ENCODE results near the gene PMAIP1.

PMAIP1 gene

DNA sequence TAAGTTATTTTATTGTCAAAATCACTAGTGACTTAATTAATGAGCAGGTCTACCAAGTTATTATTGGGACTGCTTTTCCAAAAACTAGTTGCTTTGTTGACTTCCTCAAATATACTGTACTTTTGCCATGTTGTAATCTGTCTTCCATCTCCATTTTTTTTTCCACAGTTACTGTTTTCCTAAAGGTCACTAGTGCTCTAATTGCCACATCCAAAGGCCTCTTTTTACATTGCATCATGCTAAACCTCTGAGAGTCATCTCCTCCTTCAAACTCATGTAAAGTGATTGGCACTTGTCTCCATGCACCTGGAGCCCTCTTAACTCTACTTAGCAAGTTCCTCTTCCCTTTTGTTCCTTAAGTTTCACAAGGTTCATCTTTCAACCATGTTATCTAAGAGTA lies 11.8 kb downstream of the PMAIP1 start:
- no peak for DNase-seq (ENCODE audit: low read depth in 2 of 3, low spot score in 2 of 3)

DNA sequence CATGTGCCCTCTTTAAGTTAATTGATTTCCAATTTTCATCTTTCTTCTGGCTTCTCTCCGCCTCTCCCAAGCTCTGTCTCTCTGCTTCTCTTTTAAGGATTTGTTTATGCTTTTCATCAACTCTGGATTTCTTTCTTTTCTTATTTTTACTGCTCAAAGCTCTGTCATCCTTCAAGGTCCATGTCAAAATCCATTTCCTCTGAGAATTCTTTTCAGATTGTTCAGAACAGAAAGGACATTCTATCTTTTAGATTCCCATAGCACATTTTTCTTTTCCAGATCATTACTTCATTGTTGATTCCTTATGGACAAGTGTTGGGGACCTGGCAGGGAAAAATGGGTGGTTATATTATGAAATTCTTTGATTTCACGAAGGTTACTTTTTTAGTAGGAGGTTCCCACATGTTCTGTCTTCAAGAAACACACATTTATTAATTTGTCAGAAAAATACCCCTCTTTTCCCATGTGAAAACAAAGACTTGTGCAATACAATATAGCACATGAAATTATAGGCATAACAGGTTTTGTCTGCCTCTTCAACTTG lies 12.3 kb downstream of the PMAIP1 start:
- DNase-seq (ENCODE audit: low read depth in 2 of 3, low spot score in 2 of 3) = no peak

GRCh38 chr18:59915606-59916005 lies 15.8 kb downstream of the PMAIP1 start:
- DNase-seq (ENCODE audit: low read depth in 2 of 3, low spot score in 2 of 3) = no peak

- no peak for DNase-seq (ENCODE audit: low read depth in 2 of 3, low spot score in 2 of 3)
These were observed 16.9 kb downstream of the PMAIP1 start for GRCh38 chr18:59916746-59917145.

DNA sequence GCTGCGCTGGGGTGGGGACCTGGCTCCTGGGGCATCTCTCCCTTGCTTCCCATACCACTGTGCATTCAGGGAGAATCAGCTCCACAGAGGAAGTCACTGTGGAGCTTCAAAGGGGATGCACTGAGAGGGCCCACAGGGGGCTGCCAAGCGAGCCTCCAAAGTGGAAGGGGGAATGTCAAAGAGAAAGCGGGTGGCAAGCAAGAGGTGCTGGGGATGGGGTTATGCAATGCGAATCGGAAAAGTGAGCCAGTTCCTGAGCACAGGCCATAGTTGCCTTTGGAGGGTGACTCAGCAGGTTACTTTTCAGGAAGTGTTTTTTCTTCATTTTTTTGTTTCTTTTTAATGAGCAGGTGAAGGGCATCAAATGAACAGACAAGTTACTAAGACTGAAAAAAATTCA lies 17.6 kb downstream of the PMAIP1 start:
- DNase-seq (ENCODE audit: low read depth in 2 of 3, low spot score in 2 of 3) = no peak

DNA sequence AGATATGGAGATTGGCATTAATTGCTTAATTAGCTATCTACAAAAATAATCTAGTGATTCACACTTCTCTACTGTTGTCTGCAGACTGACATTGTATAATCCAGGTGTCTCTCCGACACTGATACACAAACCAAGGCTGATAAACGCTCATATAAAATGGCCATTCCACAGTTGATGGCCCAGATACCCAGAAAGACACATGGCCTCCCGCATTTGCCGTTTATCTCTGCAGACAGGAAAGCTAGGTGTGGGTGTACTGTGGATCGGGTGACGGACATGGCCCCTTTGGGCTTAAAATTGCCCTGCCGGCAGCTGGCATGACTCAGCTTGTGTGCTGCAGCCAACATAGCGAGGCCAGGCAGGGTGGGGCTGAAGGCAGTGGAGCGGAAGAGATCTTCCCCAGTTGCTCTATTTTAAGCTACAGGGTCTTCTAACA lies 18.5 kb downstream of the PMAIP1 start:
- DNase-seq (ENCODE audit: low read depth in 2 of 3, low spot score in 2 of 3) = no peak

- DNase-seq (ENCODE audit: low read depth in 2 of 3, low spot score in 2 of 3) = no peak
These were observed 19.2 kb downstream of the PMAIP1 start for GRCh38 chr18:59918997-59919396.

GRCh38 chr18:59921384-59921891 lies 21.6 kb downstream of the PMAIP1 start:
- DNase-seq (ENCODE audit: low read depth in 2 of 3, low spot score in 2 of 3) = no peak

- no peak for DNase-seq (ENCODE audit: low read depth in 2 of 3, low spot score in 2 of 3)
These were observed 23.9 kb downstream of the PMAIP1 start for GRCh38 chr18:59923539-59924196.

GRCh38 chr18:59926131-59926530 lies 26.3 kb downstream of the PMAIP1 start:
- DNase-seq (ENCODE audit: low read depth in 2 of 3, low spot score in 2 of 3) = no peak

DNA sequence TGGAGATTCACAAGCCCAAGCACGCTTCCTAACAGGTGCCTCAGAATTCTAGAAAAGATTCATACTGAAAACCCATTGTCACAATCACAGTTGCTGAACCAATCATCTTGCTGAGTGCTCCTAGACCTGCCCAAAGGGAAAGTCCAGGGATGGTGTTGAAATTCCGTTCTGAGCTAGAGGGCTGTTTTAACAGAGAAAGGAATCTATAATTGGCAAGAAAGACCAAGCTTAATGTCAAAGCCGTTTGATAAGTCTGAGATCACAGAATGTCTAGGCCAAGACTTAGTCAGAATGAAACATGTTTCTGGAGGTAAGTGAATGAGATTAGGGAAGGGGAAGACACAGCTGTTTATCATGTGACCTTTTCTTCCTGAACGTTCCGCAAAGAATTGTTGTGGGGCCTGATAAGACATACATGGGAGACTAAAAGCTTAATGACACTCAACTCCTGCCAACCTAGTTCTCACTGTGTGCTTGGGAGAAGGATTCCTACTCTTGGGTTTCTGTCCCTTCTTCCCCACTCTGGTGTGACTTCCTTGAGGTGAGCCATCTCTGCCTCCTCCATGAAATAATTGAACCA lies 27.5 kb downstream of the PMAIP1 start:
- no peak for DNase-seq (ENCODE audit: low read depth in 2 of 3, low spot score in 2 of 3)

- no peak for DNase-seq (ENCODE audit: low read depth in 2 of 3, low spot score in 2 of 3)
These were observed 28.4 kb downstream of the PMAIP1 start for GRCh38 chr18:59928201-59928600.

DNA sequence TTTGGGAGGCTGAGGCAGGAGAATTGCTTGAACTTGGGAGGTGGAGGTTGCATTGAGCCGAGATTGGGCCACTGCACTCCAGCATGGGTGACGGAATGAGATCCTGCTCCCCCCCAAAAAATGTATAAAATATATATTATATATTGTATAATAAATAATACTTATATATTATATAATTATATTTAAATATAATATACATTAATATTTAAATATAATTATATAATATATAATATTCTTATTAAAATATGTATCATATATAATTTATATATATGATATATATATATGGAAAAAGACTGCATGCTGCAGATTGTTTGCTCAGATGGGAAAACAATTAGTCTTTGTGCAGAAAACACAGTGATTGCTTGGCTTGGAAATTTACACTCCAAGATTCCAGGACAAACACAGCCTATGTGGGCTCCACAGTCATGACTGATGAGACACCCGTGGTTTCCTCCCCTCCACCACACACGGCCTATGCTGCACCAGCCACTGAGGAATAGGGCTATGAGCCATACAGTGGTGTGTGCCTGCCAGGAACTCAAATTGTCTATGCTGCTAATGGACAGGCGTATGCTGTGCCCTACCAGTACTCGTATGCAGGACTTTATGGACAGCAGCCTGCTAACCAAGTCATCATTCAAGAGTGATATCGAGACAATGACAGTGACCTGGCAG lies 30.0 kb downstream of the PMAIP1 start:
- no peak for DNase-seq (ENCODE audit: low read depth in 2 of 3, low spot score in 2 of 3)

- no peak for DNase-seq (ENCODE audit: low read depth in 2 of 3, low spot score in 2 of 3)
These were observed 32.6 kb downstream of the PMAIP1 start for GRCh38 chr18:59932401-59932800.

GRCh38 chr18:59938676-59939075 lies 38.9 kb downstream of the PMAIP1 start:
- no peak for DNase-seq (ENCODE audit: low read depth in 2 of 3, low spot score in 2 of 3)

GRCh38 chr18:59939127-59939526 lies 39.3 kb downstream of the PMAIP1 start:
- DNase-seq (ENCODE audit: low read depth in 2 of 3, low spot score in 2 of 3) = no peak

DNA sequence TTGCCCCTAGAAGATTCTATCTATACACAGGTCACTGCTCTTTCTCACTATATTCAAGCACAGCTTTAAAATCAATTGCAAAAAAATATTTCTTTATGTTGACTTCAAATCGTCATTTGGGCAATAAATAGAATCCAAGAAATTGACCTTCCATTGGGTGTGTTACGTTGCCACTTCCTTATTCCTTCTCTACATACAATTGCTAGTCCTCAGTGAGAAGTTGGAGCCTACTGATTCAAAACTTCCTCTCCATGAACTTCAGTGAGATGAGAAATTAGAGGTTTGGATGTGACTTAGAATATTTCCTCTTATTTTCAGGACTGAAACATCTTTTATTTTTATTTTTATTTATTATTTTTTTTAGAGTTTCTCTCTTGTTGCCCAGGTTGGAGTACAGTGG lies 40.3 kb downstream of the PMAIP1 start:
- DNase-seq (ENCODE audit: low read depth in 2 of 3, low spot score in 2 of 3) = no peak

GRCh38 chr18:59941331-59941730 lies 41.5 kb downstream of the PMAIP1 start:
- DNase-seq (ENCODE audit: low read depth in 2 of 3, low spot score in 2 of 3) = no peak

DNA sequence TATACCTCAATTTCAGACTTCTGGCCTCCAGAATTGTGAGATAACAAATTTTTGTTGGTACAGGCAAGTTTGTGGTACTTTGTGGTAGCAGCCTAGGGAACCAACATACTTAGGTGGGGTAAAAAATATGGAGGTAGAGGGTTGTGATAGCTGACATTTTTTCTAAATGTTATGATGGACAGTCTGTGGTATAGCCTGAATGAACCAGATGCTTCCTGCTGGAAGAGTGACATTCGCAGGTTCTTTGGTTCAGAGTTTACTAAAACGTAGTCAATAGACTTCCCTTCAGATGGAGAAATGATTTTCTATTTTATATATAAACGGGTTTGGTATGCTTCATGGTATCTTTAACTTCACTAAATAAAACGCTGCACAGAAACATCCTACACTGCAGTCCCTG lies 42.8 kb downstream of the PMAIP1 start:
- no peak for DNase-seq (ENCODE audit: low read depth in 2 of 3, low spot score in 2 of 3)

DNA sequence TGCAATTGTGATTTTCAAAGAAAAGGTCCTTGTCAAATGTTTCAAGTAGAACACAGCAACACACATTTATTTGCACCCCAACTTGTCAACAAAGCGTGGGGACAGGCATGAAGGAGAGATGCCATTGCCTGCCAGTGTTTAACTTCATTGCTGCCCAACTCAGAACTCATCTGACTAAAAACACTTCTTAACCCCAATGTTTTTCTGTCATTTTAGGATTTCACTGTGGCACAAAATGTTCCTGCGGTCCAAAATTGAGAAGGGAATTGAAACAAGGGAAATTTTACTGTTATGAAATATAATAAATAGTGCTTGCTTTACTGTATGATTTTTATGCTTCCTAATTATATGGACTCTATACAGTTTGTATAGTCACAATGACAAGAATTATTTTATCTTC lies 45.7 kb downstream of the PMAIP1 start:
- DNase-seq (ENCODE audit: low read depth in 2 of 3, low spot score in 2 of 3) = no peak

DNA sequence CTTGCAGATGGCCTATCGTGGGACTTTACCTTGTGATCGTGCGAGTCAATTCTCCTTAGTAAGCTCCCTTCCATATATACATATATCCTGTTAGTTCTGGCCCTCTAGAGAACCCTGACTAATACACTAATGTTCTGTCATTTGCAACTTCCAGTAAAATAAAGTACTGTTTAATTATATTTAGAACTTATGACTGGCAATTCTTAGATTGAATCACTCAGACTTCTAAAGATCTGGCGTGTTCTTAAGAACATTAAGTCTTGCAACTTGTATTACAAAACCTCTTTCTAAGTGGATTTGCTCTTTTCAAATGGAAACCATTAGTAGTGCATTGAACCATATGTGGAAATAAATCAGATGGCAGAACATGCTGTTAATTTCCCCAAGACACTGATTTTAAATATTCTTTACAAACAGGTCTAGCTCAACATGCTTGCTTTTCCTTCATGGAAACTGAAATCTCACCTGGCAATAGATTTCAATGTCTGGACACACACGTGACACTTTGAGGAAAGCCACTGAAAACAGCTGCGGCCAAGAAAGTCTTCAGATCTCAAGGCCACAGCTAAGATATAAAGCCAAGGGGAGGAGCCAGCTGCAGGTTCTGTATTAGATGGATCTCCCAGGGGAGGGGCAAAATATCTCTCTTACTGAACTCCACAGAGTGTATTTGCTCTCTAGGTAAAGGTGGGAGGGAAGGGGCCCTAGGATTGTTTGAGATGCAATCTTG lies 50.6 kb downstream of the PMAIP1 start:
- no peak for DNase-seq (ENCODE audit: low read depth in 2 of 3, low spot score in 2 of 3)
